Type B pancreatic cell (in vitro differentiated cells): ENCODE measurements around the gene MYORG. TPM values are rescaled to one million over a fixed set of nuclear protein-coding genes. Genes with fewer than 3 reads are reported as not detected.
A peak's percentile ranks its signal among the peaks of the same experiment; 100 is the strongest.

Experiments
- DNase-seq: peaks from one replicate; pipeline ENCODE4 v3.0.0; 2021; ENCODE audit warnings: mixed read lengths; ENCODE audit not compliant: unreplicated experiment; ENCODE audit errors: extremely low spot score
- H3K27ac Mint-ChIP-seq: 2 replicates; pipeline ENCODE4 v1.8.0; 2021; ENCODE audit warnings: mild to moderate bottlenecking, mixed read lengths
- H3K27me3 Mint-ChIP-seq: 2 replicates; pipeline ENCODE4 v1.8.0; 2021; ENCODE audit warnings: mixed read lengths
- H3K36me3 Mint-ChIP-seq: 2 replicates; pipeline ENCODE4 v1.8.0; 2021; ENCODE audit warnings: mixed read lengths
- H3K4me1 Mint-ChIP-seq: one replicate; pipeline ENCODE4 v1.8.0; 2021; ENCODE audit warnings: mixed read lengths; ENCODE audit not compliant: unreplicated experiment
- H3K4me3 Mint-ChIP-seq: 2 replicates; pipeline ENCODE4 v1.8.0; 2021; ENCODE audit warnings: mild to moderate bottlenecking, mixed read lengths
- H3K9me3 Mint-ChIP-seq: 2 replicates; pipeline ENCODE4 v1.8.0; 2021; ENCODE audit warnings: mixed read lengths
- long read RNA-seq: library from polyadenylated mRNA; unstranded; transcript quantifications from one replicate; pipeline ENCODE4 v2.0.0, GENCODE V29; 2020
- total RNA-seq: library from RNA; stranded (reverse); gene quantifications from 2 replicates; pipeline ENCODE4 v1.2.1, GENCODE V29; 2021; ENCODE audit warnings: low replicate concordance
- TF ChIP-seq, protein P1 (sequence below): fragments of 200-600 bp; sonication (generic); conservative IDR thresholded peaks from 2 replicates; pipeline ENCODE4 v1.5.0; 2021; ENCODE audit warnings: antibody characterized with exemption, mild to moderate bottlenecking

MYORG gene
- total RNA-seq, result 11.6 and 24.5 TPM in 2 replicates
- long read RNA-seq, partial matches to known transcripts, result 0 of 14 reads
- long read RNA-seq, other reads (novel, unspliced or antisense), result 14 of 14 reads

DNA sequence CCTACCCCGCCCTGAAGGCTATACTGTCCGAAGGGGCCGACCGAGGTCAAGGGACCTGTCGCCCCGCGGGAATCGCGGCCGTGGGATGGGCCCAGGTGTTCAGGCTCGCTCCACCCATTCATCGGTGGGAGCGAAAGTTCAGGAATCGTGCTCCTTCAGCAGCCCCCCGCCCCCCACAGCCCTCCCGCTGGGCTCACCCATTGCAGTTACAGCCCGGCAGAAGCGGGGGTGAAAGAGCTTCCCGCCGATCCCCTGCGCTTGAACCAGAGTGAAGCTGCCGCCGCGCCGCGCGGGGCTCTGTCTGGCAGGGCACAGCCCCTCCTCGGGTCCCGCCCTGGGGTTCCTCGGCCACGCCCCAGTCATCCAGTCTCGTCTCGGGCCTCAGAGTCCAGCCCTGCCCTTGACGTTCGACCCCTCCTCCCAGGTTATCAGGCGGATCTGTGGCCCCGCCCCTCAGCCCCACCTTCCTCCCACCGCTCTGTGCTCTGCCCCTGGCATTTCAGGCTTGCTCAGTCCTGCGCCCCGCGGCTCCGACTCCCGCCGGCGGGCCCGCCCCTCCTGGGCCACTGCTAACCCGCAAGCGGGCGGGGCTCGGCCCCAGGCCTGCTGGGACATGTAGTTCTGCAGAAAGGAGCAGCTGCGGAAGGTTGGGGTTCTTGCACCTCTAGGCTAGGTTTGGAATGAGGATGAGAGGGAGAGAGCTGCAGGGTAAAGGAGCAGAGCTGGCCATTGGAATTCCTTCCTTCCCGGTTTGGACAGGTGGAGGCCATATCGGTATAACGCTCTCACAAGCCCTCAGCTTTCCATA is at the start of gene MYORG:
MYORG (minus strand) TSS at position 303 of the 808 bp plus-strand sequence. CDS start 3,955 bp downstream, outside the sequence.
- TF ChIP-seq, protein P1, sequence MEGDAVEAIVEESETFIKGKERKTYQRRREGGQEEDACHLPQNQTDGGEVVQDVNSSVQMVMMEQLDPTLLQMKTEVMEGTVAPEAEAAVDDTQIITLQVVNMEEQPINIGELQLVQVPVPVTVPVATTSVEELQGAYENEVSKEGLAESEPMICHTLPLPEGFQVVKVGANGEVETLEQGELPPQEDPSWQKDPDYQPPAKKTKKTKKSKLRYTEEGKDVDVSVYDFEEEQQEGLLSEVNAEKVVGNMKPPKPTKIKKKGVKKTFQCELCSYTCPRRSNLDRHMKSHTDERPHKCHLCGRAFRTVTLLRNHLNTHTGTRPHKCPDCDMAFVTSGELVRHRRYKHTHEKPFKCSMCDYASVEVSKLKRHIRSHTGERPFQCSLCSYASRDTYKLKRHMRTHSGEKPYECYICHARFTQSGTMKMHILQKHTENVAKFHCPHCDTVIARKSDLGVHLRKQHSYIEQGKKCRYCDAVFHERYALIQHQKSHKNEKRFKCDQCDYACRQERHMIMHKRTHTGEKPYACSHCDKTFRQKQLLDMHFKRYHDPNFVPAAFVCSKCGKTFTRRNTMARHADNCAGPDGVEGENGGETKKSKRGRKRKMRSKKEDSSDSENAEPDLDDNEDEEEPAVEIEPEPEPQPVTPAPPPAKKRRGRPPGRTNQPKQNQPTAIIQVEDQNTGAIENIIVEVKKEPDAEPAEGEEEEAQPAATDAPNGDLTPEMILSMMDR, result no peak
- H3K9me3 Mint-ChIP-seq, result no peaks in the 10 kb centered on the region
- H3K36me3 Mint-ChIP-seq, result peaks cover 7% of the 10 kb centered on the region
- peak within 1 kb of the TSS; percentile 91 for H3K4me3 Mint-ChIP-seq
- H3K27me3 Mint-ChIP-seq, result peaks cover 37% of the 10 kb centered on the region
- peak; percentile 92 for DNase-seq
- peaks cover 17% of the 10 kb centered on the region for H3K4me1 Mint-ChIP-seq
- peak within 1 kb of the TSS; percentile 90 for H3K27ac Mint-ChIP-seq

DNA sequence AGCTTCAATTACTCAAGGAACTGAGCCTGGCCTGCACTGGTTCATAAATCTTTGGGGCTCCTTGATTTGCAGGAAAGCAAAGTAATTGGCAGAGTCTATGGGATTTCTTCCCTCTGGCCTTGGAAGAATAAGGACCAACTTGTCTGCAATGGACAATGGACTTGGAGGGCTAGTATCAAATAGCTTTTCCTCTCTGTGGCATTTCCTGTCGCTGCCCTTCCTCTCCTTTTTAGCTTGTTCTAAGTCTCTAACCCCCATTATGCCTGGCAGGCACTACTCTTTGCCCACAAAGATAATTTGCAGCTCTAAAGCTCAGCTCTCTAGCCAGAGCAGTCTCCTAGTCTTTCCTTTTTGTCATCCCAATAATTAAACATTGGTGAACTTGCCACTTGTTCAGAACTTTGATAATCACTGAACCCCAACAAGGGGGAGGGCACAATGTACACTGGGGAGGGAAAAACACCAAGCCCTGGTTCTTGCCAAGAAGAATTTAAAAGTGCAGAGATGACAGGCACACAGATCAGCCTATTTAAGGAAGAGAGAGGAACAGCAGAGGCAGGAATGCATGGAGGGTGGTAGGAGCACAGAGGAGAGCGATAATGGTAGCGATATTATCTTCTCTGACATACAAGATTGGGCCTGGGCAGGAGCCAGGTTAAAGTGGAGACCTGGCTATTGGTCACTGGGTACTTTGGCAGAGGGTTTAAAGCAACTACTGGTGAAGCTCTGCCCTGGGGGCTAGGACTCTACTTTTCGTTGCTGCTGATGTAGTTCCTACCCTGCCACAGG is 43.2 kb upstream of the MYORG start:
- no peak overlapping the region for H3K27ac Mint-ChIP-seq
- TF ChIP-seq, protein P1, result no peak
- no peaks in the 10 kb centered on the region for H3K27me3 Mint-ChIP-seq
- no peaks in the 10 kb centered on the region for H3K9me3 Mint-ChIP-seq
- no peak overlapping the region for H3K4me3 Mint-ChIP-seq
- H3K36me3 Mint-ChIP-seq, result no peaks in the 10 kb centered on the region
- no peak for DNase-seq
- H3K4me1 Mint-ChIP-seq, result no peaks in the 10 kb centered on the region

DNA sequence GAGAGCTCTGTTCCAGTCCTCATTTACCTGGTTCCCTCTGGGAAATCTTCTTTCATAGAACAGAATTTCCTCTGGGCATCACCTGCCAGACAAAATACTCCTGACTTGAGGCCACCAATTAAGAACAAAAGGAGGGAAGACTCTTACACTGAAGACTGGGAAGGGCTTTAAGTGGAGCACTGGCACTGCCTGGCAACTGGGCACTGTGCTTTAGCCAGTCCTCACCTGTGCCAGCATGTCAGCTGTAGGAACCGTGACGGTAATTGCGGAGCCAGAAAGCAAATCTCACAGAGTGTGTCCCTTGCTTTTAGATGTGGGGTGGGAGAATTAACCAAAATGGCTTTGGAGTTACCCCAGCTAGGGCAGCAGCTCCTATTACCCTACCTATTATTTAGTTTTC is 41.0 kb upstream of the MYORG start:
- Mint-ChIP-seq H3K36me3 (no peaks in the 10 kb centered on the region), H3K27ac (no peak overlapping the region), H3K4me1 (no peaks in the 10 kb centered on the region), H3K27me3 (no peaks in the 10 kb centered on the region), H3K4me3 (no peak overlapping the region), H3K9me3 (no peaks in the 10 kb centered on the region)
- TF ChIP-seq, protein P1, result no peak
- DNase-seq, result no peak

DNA sequence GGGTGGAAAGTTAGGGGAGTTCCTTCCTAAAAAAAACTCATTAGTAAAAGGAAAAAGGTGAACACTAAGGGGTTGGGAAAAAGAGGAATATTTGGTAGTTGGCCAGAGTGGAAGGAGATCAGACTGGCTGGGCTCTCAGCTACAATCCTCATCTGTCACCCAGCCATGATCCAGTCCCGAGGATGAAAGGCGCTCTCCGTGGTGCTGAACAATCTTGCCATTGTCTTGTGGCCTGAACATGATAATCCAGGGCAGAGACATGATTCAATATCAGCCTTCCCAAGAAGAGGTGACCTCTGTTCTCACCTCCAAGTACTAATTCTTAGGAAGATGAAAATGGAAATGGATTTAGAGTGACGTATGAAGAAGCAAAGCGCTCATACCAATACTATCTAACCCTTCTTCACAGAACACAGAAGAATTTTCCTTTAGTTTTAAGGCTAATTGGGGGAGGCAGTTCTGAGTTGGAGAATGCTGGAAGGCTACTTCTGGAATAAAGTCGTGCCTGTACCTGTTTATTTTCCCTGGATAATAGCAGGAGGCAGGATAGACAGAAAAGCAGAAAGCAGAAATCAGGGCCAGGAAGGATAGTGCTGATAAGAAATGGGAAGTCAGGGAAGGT is 36.6 kb upstream of the MYORG start:
- Mint-ChIP-seq H3K4me1 (no peaks in the 10 kb centered on the region), H3K9me3 (no peaks in the 10 kb centered on the region), H3K4me3 (no peak overlapping the region), H3K27me3 (no peaks in the 10 kb centered on the region), H3K36me3 (no peaks in the 10 kb centered on the region), H3K27ac (no peak overlapping the region)
- TF ChIP-seq, protein P1, result no peak
- DNase-seq, result no peak

DNA sequence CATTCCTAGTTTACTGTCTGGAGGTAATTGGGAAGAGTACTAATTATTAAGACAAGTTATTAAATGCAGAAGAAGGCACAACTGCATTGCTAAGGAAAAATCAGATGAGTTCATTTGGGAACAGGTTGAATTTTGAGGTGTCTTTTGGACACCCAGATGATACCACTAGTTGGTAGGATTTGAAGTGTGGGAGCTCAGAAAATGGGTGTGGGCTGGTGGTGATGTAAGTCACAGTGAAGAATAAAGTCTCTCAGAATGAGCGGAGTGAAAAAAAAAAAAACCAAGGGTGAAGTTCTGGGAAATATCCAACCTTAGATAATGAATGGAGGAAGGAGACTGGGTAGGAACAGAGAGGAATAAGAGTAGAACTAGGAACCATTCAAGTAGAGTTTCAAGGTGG is 35.6 kb upstream of the MYORG start:
- TF ChIP-seq, protein P1, result no peak
- H3K9me3 Mint-ChIP-seq, result no peaks in the 10 kb centered on the region
- H3K27me3 Mint-ChIP-seq, result no peaks in the 10 kb centered on the region
- no peak for DNase-seq
- H3K36me3 Mint-ChIP-seq, result no peaks in the 10 kb centered on the region
- no peaks in the 10 kb centered on the region for H3K4me1 Mint-ChIP-seq
- no peak overlapping the region for H3K27ac Mint-ChIP-seq
- no peak overlapping the region for H3K4me3 Mint-ChIP-seq
